Astrocyte (in vitro differentiated cells and primary cell): ENCODE data around the gene UBAC2.

Experiments
- CTCF ChIP-seq: IDR thresholded peaks from 2 replicates; pipeline ENCODE4 v1.5.1; 2011; ENCODE audit warnings: low read depth, mild to moderate bottlenecking, inconsistent platforms, low read length, moderate library complexity; ENCODE audit not compliant: insufficient read depth
- EZH2 ChIP-seq: IDR thresholded peaks from 2 replicates; pipeline ENCODE4 v1.6.1; 2012; ENCODE audit warnings: mild to moderate bottlenecking, low read length, inconsistent platforms; ENCODE audit not compliant: insufficient read depth

GRCh38 chr13:99310382-99311031 is 109.9 kb downstream of the UBAC2 start:
- TF ChIP-seq CTCF (no peak), EZH2 (no peak)
